HepG2 (cell line): ENCODE data around the gene CHKB. TPM values are rescaled to one million over a fixed set of nuclear protein-coding genes. Genes with fewer than 3 reads are reported as not detected.

ENCODE experiments used
- ADNP ChIP-seq: sonication (generic); formaldehyde crosslinking; IDR thresholded peaks from 2 replicates; pipeline ENCODE4 v1.4.0; 2020; ENCODE audit warnings: missing genetic modification reagents
- ATAD3A ChIP-seq: sonication (generic); formaldehyde crosslinking; IDR thresholded peaks from 2 replicates; pipeline ENCODE4 v1.4.0; 2020; ENCODE audit warnings: missing genetic modification reagents
- DMAP1 ChIP-seq: IDR thresholded peaks from 2 replicates; pipeline ENCODE4 v1.6.1; 2016
- FOXK2 ChIP-seq: fragments of 450-650 bp; IDR thresholded peaks from 2 replicates; pipeline ENCODE4 v1.6.1; 2016
- MXD3 ChIP-seq: IDR thresholded peaks from 2 replicates; pipeline ENCODE4 v1.6.1; 2016; ENCODE audit warnings: mild to moderate bottlenecking, missing biosample characterization, missing genetic modification reagents
- NCOA1 ChIP-seq: sonication (generic); formaldehyde crosslinking; IDR thresholded peaks from 2 replicates; pipeline ENCODE4 v1.9.0; 2021; ENCODE audit warnings: missing genetic modification reagents
- NFATC3 ChIP-seq: sonication (generic); formaldehyde crosslinking; IDR thresholded peaks from 2 replicates; pipeline ENCODE4 v1.5.1; 2020; ENCODE audit warnings: mild to moderate bottlenecking, missing genetic modification reagents
- PAX8 ChIP-seq: sonication (generic); formaldehyde crosslinking; IDR thresholded peaks from 2 replicates; pipeline ENCODE4 v1.8.0; 2022; ENCODE audit warnings: mild to moderate bottlenecking, missing genetic modification reagents, borderline replicate concordance
- RAD21 ChIP-seq: fragments of 450-650 bp; formaldehyde crosslinking; IDR thresholded peaks from 2 replicates; pipeline ENCODE4 v1.5.0; 2020; ENCODE audit warnings: mild to moderate bottlenecking
- RBM39 ChIP-seq: fragments of 200-400 bp; formaldehyde crosslinking; IDR thresholded peaks from one replicate; pipeline ENCODE4 v1.6.1; 2018; ENCODE audit warnings: antibody characterized with exemption, mild to moderate bottlenecking, low read depth, low read length; ENCODE audit not compliant: poor library complexity, severe bottlenecking
- REL ChIP-seq: sonication (generic); formaldehyde crosslinking; conservative IDR thresholded peaks from 2 replicates; pipeline ENCODE4 v1.8.0; 2022; ENCODE audit warnings: mild to moderate bottlenecking, missing genetic modification reagents, moderate library complexity
- RXRB ChIP-seq: IDR thresholded peaks from 2 replicates; pipeline ENCODE4 v1.6.1; 2016; ENCODE audit warnings: borderline replicate concordance, missing genetic modification reagents, missing compliant biosample characterization
- TAF1 ChIP-seq: sonication (generic); formaldehyde crosslinking; IDR thresholded peaks from 2 replicates; pipeline ENCODE4 v1.4.0; 2020; ENCODE audit warnings: missing genetic modification reagents
- THAP8 ChIP-seq: sonication (generic); formaldehyde crosslinking; IDR thresholded peaks from 2 replicates; pipeline ENCODE4 v1.5.1; 2020; ENCODE audit warnings: missing genetic modification reagents, mild to moderate bottlenecking, borderline replicate concordance
- ZBTB33 ChIP-seq: sonication (generic); formaldehyde crosslinking; IDR thresholded peaks from 2 replicates; pipeline ENCODE4 v1.4.0; 2020; ENCODE audit warnings: missing genetic modification reagents
- ZBTB38 ChIP-seq: sonication (generic); formaldehyde crosslinking; IDR thresholded peaks from 2 replicates; pipeline ENCODE4 v1.5.1; 2020; ENCODE audit warnings: mild to moderate bottlenecking, missing genetic modification reagents
- ZFP91 ChIP-seq: sonication (generic); formaldehyde crosslinking; IDR thresholded peaks from 2 replicates; pipeline ENCODE4 v1.9.0; 2022; ENCODE audit warnings: missing genetic modification reagents, mild to moderate bottlenecking, borderline replicate concordance
- ZKSCAN5 ChIP-seq: sonication (generic); formaldehyde crosslinking; IDR thresholded peaks from 2 replicates; pipeline ENCODE4 v1.5.1; 2020; ENCODE audit warnings: mild to moderate bottlenecking, missing genetic modification reagents
- ZNF143 ChIP-seq: sonication (generic); formaldehyde crosslinking; IDR thresholded peaks from 2 replicates; pipeline ENCODE4 v1.4.0; 2020; ENCODE audit warnings: missing genetic modification reagents
- ZNF446 ChIP-seq: sonication (generic); formaldehyde crosslinking; IDR thresholded peaks from 2 replicates; pipeline ENCODE4 v1.5.0; 2020; ENCODE audit warnings: mild to moderate bottlenecking, missing genetic modification reagents
- ZNF672 ChIP-seq: sonication (generic); formaldehyde crosslinking; IDR thresholded peaks from 2 replicates; pipeline ENCODE4 v1.8.1; 2022; ENCODE audit warnings: missing genetic modification reagents
- ZNF687 ChIP-seq: sonication (generic); formaldehyde crosslinking; IDR thresholded peaks from 2 replicates; pipeline ENCODE4 v1.5.1; 2020; ENCODE audit warnings: mild to moderate bottlenecking, missing genetic modification reagents, moderate library complexity
- ZNF780A ChIP-seq: sonication (generic); formaldehyde crosslinking; IDR thresholded peaks from 2 replicates; pipeline ENCODE4 v1.8.0; 2022; ENCODE audit warnings: mild to moderate bottlenecking, missing genetic modification reagents, moderate library complexity
- polyA plus RNA-seq, 8 experiments: library from polyadenylated mRNA; depleted of rRNA in 3 of 8; stranded (reverse) in 7 of 8; unstranded in 1 of 8; fragments of >200 nt; fragmentation: Illumina TruSeq in 4 of 8; extraction: Trizol in 4 of 8; gene quantifications; 2 replicates each; pipeline versions ENCODE4 v1.2.1 to v1.2.3, GENCODE V29; 2011 to 2016; ENCODE audit warnings: low read depth in 4 of 8, missing spikeins in 1 of 8, mixed read lengths in 1 of 8; ENCODE audit not compliant: insufficient read depth in 1 of 8
- total RNA-seq, 5 experiments: library from RNA; depleted of rRNA; stranded (reverse); fragments of >200 nt; fragmentation: Illumina TruSeq; extraction: Trizol; gene quantifications; 2 replicates each; pipeline ENCODE4 v1.2.3, GENCODE V29; 2016; ENCODE audit warnings: low read depth in 1 of 5

The CHKB gene
- total and polyA plus RNA-seq, 2 of the 13 experiments (the other 11 are each of a cell fraction or from before 2014, with no cell fraction given): 24.5 to 42.7 TPM

- TF ChIP-seq MXD3 (CRISPR knock-in tag): no peak
- peak; percentile 88 for TF ChIP-seq ZBTB38 (CRISPR knock-in tag)
- no peak for TF ChIP-seq ZNF446
- TF ChIP-seq ZBTB33: peak; percentile 99
- no peak for TF ChIP-seq TAF1
- TF ChIP-seq ZNF687 (CRISPR knock-in tag): peak; percentile 15; the same call in 1 of the 2 replicates
- TF ChIP-seq ZNF780A (CRISPR knock-in tag): no peak
- no peak for TF ChIP-seq PAX8 (CRISPR knock-in tag)
- no peak for TF ChIP-seq RBM39
- no peak for TF ChIP-seq ZNF672
- TF ChIP-seq ZFP91: no peak
- TF ChIP-seq NFATC3 (CRISPR knock-in tag): no peak
- no peak for TF ChIP-seq THAP8 (CRISPR knock-in tag)
- no peak for TF ChIP-seq DMAP1
- no peak for TF ChIP-seq NCOA1
- TF ChIP-seq ADNP (CRISPR knock-in tag): no peak
- TF ChIP-seq ZNF143 (CRISPR knock-in tag): no peak
- TF ChIP-seq RXRB (CRISPR knock-in tag): no peak
- TF ChIP-seq REL (CRISPR knock-in tag): no peak
- TF ChIP-seq ATAD3A: no peak
- TF ChIP-seq ZKSCAN5 (CRISPR knock-in tag): no peak
- peak; percentile 33; the same call in 1 of the 2 replicates for TF ChIP-seq RAD21 (CRISPR knock-in tag)
- TF ChIP-seq FOXK2: no peak
These were observed 43.1 kb upstream of the CHKB start (continued) for GRCh38 chr22:50625568-50626313.
